ENCODE measurements around the gene ANKRD29.

ANKRD29 gene

GRCh38 chr18:23689031-23689615, 26.4 kb upstream of the ANKRD29 start, which contains the start of gene LAMA3:
Gene LAMA3 (plus strand): TSS chr18:23689453. CDS start chr18:23689684, 231 bp downstream.
- H2BK5ac ChIP-seq (ENCODE audit: low read depth, low read length, poor library complexity): no peak within 1 kb of the TSS
- H2BK12ac ChIP-seq (ENCODE audit: low read length): no peak within 1 kb of the TSS
- no peak within 1 kb of the TSS for H3K18ac ChIP-seq (ENCODE audit: low read length)
- no CpG with 5 or more reads among the region's 45 CpGs for whole genome bisulfite sequencing (ENCODE audit: extremely low coverage, insufficient coverage, insufficient read length)
- DNase-seq: peak in 1 of 2 donors; percentile 47
- peak within 1 kb of the TSS; percentile 94 for H3K4me2 ChIP-seq (ENCODE audit: low read length)
- peak within 1 kb of the TSS; percentile 56 for H2AFZ ChIP-seq (ENCODE audit: insufficient read depth, low read length, poor library complexity)
- no peak within 1 kb of the TSS for H2BK120ac ChIP-seq (ENCODE audit: insufficient read depth, low read length, poor library complexity)
- no peak within 1 kb of the TSS for H4K8ac ChIP-seq (ENCODE audit: low read depth, low read length)
- no peak within 1 kb of the TSS for H3K9ac ChIP-seq (ENCODE audit: low read length)
- H3K9me3 ChIP-seq (ENCODE audit: insufficient read depth, low read depth, low read length): no peaks in the 10 kb centered on the region
- no peak within 1 kb of the TSS for H3K4ac ChIP-seq (ENCODE audit: low read depth, low read length)
- H3K4me3 ChIP-seq (ENCODE audit: low read depth, low read length): peak within 1 kb of the TSS; percentile 69
- no peak within 1 kb of the TSS for H3K14ac ChIP-seq (ENCODE audit: low read length)
- H3K27ac ChIP-seq (ENCODE audit: low read depth, low read length): no peak within 1 kb of the TSS
- no peaks in the 10 kb centered on the region for H3K79me2 ChIP-seq (ENCODE audit: control insufficient read depth, insufficient read depth, low read length, poor library complexity)
- H3K4me1 ChIP-seq (ENCODE audit: control insufficient read depth in 1 of 2, insufficient read depth in 2 of 2, low read length in 2 of 2): peaks cover 5 to 12% of the 10 kb centered on the region in 2 experiments
- H4K12ac ChIP-seq (ENCODE audit: low read depth, low read length): no peak within 1 kb of the TSS
- H3K23ac ChIP-seq (ENCODE audit: low read length): no peak within 1 kb of the TSS
- no peak within 1 kb of the TSS for H4K91ac ChIP-seq (ENCODE audit: low read depth, low read length)
- no peaks in the 10 kb centered on the region for H3K36me3 ChIP-seq (ENCODE audit: control insufficient read depth in 1 of 2, insufficient read depth in 2 of 2, low read length in 2 of 2)
- H3K79me1 ChIP-seq (ENCODE audit: low read length): no peaks in the 10 kb centered on the region
- no peak within 1 kb of the TSS for H2AK5ac ChIP-seq (ENCODE audit: low read length)
- H3K27me3 ChIP-seq (ENCODE audit: insufficient read depth, low read length): peaks cover 21% of the 10 kb centered on the region

- no peaks in the 10 kb centered on the region for H3K79me2 ChIP-seq (ENCODE audit: control insufficient read depth, insufficient read depth, low read length, poor library complexity)
- no peak overlapping the region for H2AFZ ChIP-seq (ENCODE audit: insufficient read depth, low read length, poor library complexity)
- no peak overlapping the region for H3K23ac ChIP-seq (ENCODE audit: low read length)
- no peak overlapping the region for H2BK5ac ChIP-seq (ENCODE audit: low read depth, low read length, poor library complexity)
- peaks cover 21% of the 10 kb centered on the region for H3K27me3 ChIP-seq (ENCODE audit: insufficient read depth, low read length)
- DNase-seq: no peak
- H3K4me3 ChIP-seq (ENCODE audit: low read depth, low read length): no peak overlapping the region
- no peak overlapping the region for H3K18ac ChIP-seq (ENCODE audit: low read length)
- H3K9me3 ChIP-seq (ENCODE audit: insufficient read depth, low read depth, low read length): no peaks in the 10 kb centered on the region
- no peak overlapping the region for H4K12ac ChIP-seq (ENCODE audit: low read depth, low read length)
- H4K8ac ChIP-seq (ENCODE audit: low read depth, low read length): no peak overlapping the region
- no peaks in the 10 kb centered on the region for H3K36me3 ChIP-seq (ENCODE audit: control insufficient read depth in 1 of 2, insufficient read depth in 2 of 2, low read length in 2 of 2)
- no peak overlapping the region for H3K4me2 ChIP-seq (ENCODE audit: low read length)
- H3K27ac ChIP-seq (ENCODE audit: low read depth, low read length): no peak overlapping the region
- WGBS (ENCODE audit: extremely low coverage, insufficient coverage, insufficient read length): no CpG with 5 or more reads among the region's 5 CpGs
- H2BK12ac ChIP-seq (ENCODE audit: low read length): no peak overlapping the region
- no peak overlapping the region for H2AK5ac ChIP-seq (ENCODE audit: low read length)
- H4K91ac ChIP-seq (ENCODE audit: low read depth, low read length): no peak overlapping the region
- no peak overlapping the region for H3K14ac ChIP-seq (ENCODE audit: low read length)
- no peaks in the 10 kb centered on the region for H3K79me1 ChIP-seq (ENCODE audit: low read length)
- H2BK120ac ChIP-seq (ENCODE audit: insufficient read depth, low read length, poor library complexity): no peak overlapping the region
- H3K4ac ChIP-seq (ENCODE audit: low read depth, low read length): no peak overlapping the region
- peaks cover 5 to 10% of the 10 kb centered on the region in 2 experiments for H3K4me1 ChIP-seq (ENCODE audit: control insufficient read depth in 1 of 2, insufficient read depth in 2 of 2, low read length in 2 of 2)
- no peak overlapping the region for H3K9ac ChIP-seq (ENCODE audit: low read length)
These were observed 25.8 kb upstream of the ANKRD29 start for GRCh38 chr18:23688528-23688927.

GRCh38 chr18:23684515-23685197, 21.9 kb upstream of the ANKRD29 start:
- DNase-seq: no peak
- H3K36me3 ChIP-seq (ENCODE audit: control insufficient read depth in 1 of 2, insufficient read depth in 2 of 2, low read length in 2 of 2): no peaks in the 10 kb centered on the region
- no peaks in the 10 kb centered on the region for H3K9me3 ChIP-seq (ENCODE audit: insufficient read depth, low read depth, low read length)
- no peak overlapping the region for H4K8ac ChIP-seq (ENCODE audit: low read depth, low read length)
- H4K12ac ChIP-seq (ENCODE audit: low read depth, low read length): no peak overlapping the region
- no peak overlapping the region for H2BK120ac ChIP-seq (ENCODE audit: insufficient read depth, low read length, poor library complexity)
- H3K27ac ChIP-seq (ENCODE audit: low read depth, low read length): no peak overlapping the region
- H3K4me1 ChIP-seq (ENCODE audit: control insufficient read depth in 1 of 2, insufficient read depth in 2 of 2, low read length in 2 of 2): peaks cover 1 to 5% of the 10 kb centered on the region in 2 experiments
- H2AK5ac ChIP-seq (ENCODE audit: low read length): no peak overlapping the region
- H3K4me2 ChIP-seq (ENCODE audit: low read length): no peak overlapping the region
- H3K23ac ChIP-seq (ENCODE audit: low read length): no peak overlapping the region
- no peak overlapping the region for H4K91ac ChIP-seq (ENCODE audit: low read depth, low read length)
- H2BK12ac ChIP-seq (ENCODE audit: low read length): no peak overlapping the region
- H2BK5ac ChIP-seq (ENCODE audit: low read depth, low read length, poor library complexity): no peak overlapping the region
- no peak overlapping the region for H3K4ac ChIP-seq (ENCODE audit: low read depth, low read length)
- no peak overlapping the region for H3K14ac ChIP-seq (ENCODE audit: low read length)
- no peaks in the 10 kb centered on the region for H3K79me1 ChIP-seq (ENCODE audit: low read length)
- H3K9ac ChIP-seq (ENCODE audit: low read length): no peak overlapping the region
- H2AFZ ChIP-seq (ENCODE audit: insufficient read depth, low read length, poor library complexity): no peak overlapping the region
- H3K79me2 ChIP-seq (ENCODE audit: control insufficient read depth, insufficient read depth, low read length, poor library complexity): no peaks in the 10 kb centered on the region
- no CpG with 5 or more reads among the region's 5 CpGs for WGBS (ENCODE audit: extremely low coverage, insufficient coverage, insufficient read length)
- H3K27me3 ChIP-seq (ENCODE audit: insufficient read depth, low read length): peaks cover 11% of the 10 kb centered on the region
- H3K4me3 ChIP-seq (ENCODE audit: low read depth, low read length): no peak overlapping the region
- no peak overlapping the region for H3K18ac ChIP-seq (ENCODE audit: low read length)

DNA sequence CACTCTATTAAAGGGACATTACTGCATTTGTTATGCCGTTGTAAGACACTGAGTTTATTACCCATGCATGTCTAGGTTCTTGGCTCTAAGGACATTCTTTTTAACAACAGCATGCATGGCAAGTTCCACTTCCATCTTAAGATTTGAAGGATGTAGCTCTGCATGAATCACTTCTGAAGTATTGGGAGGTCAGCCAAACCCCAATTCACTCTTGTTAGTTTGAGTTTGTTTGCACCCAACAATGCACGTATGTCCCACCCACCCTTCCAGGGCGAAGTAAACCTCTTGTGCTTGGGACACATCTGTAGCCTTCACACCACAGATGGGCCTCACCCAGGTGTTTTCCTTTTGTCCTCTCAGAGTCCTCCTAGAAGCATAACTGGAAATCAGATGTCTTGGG, 21.0 kb upstream of the ANKRD29 start:
- H3K27ac ChIP-seq (ENCODE audit: low read depth, low read length): no peak overlapping the region
- no peak overlapping the region for H3K4ac ChIP-seq (ENCODE audit: low read depth, low read length)
- no peak overlapping the region for H2AK5ac ChIP-seq (ENCODE audit: low read length)
- H3K36me3 ChIP-seq (ENCODE audit: control insufficient read depth in 1 of 2, insufficient read depth in 2 of 2, low read length in 2 of 2): no peaks in the 10 kb centered on the region
- no peak overlapping the region for H3K9ac ChIP-seq (ENCODE audit: low read length)
- WGBS (ENCODE audit: extremely low coverage, insufficient coverage, insufficient read length): no CpG with 5 or more reads among the region's 3 CpGs
- H2BK12ac ChIP-seq (ENCODE audit: low read length): no peak overlapping the region
- H3K79me2 ChIP-seq (ENCODE audit: control insufficient read depth, insufficient read depth, low read length, poor library complexity): no peaks in the 10 kb centered on the region
- no peak overlapping the region for H3K14ac ChIP-seq (ENCODE audit: low read length)
- no peak overlapping the region for H4K8ac ChIP-seq (ENCODE audit: low read depth, low read length)
- H3K9me3 ChIP-seq (ENCODE audit: insufficient read depth, low read depth, low read length): no peaks in the 10 kb centered on the region
- no peak overlapping the region for H2BK120ac ChIP-seq (ENCODE audit: insufficient read depth, low read length, poor library complexity)
- H3K18ac ChIP-seq (ENCODE audit: low read length): no peak overlapping the region
- no peak overlapping the region for H3K4me3 ChIP-seq (ENCODE audit: low read depth, low read length)
- peaks cover 2% of the 10 kb centered on the region for H3K27me3 ChIP-seq (ENCODE audit: insufficient read depth, low read length)
- no peak overlapping the region for H2AFZ ChIP-seq (ENCODE audit: insufficient read depth, low read length, poor library complexity)
- DNase-seq: no peak
- H3K4me1 ChIP-seq (ENCODE audit: control insufficient read depth in 1 of 2, insufficient read depth in 2 of 2, low read length in 2 of 2): no peaks in the 10 kb centered on the region
- H4K91ac ChIP-seq (ENCODE audit: low read depth, low read length): no peak overlapping the region
- H4K12ac ChIP-seq (ENCODE audit: low read depth, low read length): no peak overlapping the region
- no peak overlapping the region for H3K23ac ChIP-seq (ENCODE audit: low read length)
- no peak overlapping the region for H2BK5ac ChIP-seq (ENCODE audit: low read depth, low read length, poor library complexity)
- no peak overlapping the region for H3K4me2 ChIP-seq (ENCODE audit: low read length)
- H3K79me1 ChIP-seq (ENCODE audit: low read length): no peaks in the 10 kb centered on the region
